ENCODE data around the gene KANSL1L. TPM values are rescaled to one million over a fixed set of nuclear protein-coding genes. Genes with fewer than 3 reads are reported as not detected.

KANSL1L gene
- total RNA-seq, 1 donor from 2014 or later, result 9.2 TPM

DNA sequence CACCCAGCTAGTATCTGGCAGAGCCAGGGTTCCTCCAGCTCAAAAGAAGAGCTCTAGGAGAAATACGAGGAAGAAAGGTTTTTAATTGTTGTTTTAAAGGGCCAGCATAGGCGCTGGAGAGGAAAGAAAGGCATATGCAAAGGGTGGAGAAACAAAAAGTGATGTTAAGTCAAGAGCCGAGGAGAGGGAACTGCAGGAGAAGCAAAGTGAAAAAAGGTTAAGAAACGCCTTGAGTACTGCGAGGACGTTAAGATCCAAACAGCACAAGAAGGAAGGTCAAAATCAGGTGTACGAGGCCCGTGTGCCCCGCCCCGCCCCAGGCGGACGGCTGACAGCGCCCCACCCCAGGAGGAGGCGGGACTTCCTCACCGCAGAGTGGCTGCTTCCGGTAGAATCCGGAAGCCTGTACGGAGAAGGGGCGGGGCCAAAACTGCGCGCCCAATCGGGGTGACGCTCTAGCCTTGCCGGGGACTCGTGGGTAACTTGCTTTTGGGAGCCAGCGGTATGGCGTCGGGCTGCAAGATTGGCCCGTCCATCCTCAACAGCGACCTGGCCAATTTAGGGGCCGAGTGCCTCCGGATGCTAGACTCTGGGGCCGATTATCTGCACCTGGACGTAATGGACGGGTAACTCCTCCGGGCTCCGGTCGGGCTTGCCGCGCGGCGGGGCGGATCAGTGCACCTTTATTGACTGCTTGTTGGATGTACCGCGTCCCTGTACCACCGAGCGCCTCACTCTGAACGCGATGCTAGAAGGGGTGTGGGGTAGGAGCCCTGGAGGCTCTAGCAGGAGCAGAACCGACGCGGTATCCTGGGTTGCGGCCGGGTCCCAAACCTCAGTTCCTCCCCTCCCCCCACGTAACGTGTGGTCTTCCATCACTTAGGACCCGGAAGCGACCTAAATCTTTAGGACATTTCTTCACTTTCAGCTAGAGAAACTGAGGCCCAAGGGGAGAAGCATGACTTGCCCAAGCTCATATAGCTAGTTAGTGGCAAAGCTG lies 168.8 kb downstream of the KANSL1L start, which contains the start of gene RPE:
Gene RPE (plus strand): TSS at position 481 of the 1,000 bp plus-strand sequence. CDS start 24 bp downstream, at position 505.
- peak; percentile 42 for DNase-seq (ENCODE audit: extremely low read depth, low read depth, low spot score)

DNA sequence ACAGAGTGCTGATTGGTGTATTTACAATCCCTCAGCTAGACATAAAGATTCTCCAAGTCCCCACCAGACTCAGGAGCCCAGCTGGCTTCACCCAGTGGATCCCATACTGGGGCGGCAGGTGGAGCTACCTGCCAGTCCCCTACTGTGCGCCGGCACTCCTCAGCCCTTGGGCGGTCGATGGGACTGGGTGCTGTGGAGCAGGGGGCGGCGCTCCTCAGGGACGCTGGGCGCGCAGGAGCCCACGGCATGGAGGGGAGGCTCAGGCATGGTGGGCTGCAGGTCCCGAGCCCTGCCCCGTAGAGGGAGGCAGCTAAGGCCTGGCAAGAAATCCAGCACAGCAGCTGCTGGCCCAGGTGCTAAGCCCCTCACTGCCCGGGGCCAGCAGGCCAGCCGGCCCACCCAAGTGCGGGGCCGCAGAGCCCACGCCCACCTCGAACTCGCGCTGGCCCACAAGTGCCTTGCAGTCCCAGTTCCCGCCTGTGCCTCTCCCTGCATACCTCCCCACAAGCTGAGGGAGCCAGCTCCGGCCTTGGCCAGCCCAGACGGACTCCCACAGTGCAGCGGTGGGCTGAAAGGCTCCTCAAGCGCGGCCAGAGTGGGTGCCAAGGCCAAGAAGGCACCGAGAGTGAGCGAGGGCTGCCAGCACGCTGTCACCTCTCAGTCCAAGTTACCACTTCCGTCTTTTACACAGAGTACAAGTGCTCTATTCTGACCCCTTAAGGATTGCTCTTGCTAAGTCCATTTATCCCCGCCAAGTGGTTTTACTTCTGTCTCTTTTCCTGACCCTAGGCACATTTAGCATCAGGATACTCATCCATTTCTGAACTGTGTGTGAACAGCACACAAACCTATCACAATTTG lies 170.5 kb downstream of the KANSL1L start:
- no peak for DNase-seq (ENCODE audit: extremely low read depth, low read depth, low spot score)

GRCh38 chr2:209998596-209998995 lies 172.6 kb downstream of the KANSL1L start:
- no peak for DNase-seq (ENCODE audit: extremely low read depth, low read depth, low spot score)

DNA sequence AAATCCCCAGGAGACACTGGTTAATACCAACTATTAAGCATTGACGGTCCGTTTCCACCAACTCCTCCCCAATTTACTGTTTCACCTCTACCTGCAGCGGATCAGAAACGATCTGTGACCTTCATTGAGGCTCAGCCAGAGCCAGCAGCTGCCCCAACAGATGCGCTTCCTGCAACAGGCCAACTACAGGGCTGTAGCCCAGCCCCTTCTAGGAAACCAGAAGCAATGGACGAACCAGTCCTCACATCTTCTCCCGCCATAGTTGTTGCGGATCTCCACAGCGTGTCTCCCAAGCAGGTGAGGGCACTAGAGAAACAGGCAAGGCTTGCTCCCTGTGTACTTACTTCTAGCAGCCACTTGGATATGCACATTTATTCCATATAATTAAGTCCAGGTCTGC lies 177.2 kb downstream of the KANSL1L start:
- no peak for DNase-seq (ENCODE audit: extremely low read depth, low read depth, low spot score)

- no peak for DNase-seq (ENCODE audit: extremely low read depth, low read depth, low spot score)
Measured at GRCh38 chr2:209990838-209991237, 180.4 kb downstream of the KANSL1L start.

- no peak for DNase-seq (ENCODE audit: extremely low read depth, low read depth, low spot score)
Measured at GRCh38 chr2:209988010-209988409, 183.2 kb downstream of the KANSL1L start.

GRCh38 chr2:209986415-209986814 lies 184.8 kb downstream of the KANSL1L start:
- DNase-seq (ENCODE audit: extremely low read depth, low read depth, low spot score), result no peak

DNA sequence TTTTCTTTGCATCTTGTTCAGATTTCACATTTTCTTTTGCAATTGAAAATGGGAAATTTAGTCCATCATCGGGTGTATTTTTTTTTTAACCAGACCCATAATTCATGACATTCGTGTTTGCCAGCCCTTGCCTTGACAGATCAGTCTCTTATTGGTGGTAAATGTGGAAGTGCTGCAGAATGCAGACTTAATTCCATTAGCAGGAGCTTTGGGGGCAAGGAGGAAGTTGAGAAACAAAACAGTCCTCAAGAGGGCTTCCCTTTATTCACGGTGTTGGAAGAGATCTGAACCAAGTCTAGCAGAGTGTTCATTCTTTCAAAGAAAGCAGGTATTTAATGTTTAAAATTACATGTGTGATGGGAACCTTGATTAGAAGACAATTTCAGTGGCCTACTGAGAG lies 185.3 kb downstream of the KANSL1L start:
- no peak for DNase-seq (ENCODE audit: extremely low read depth, low read depth, low spot score)

DNA sequence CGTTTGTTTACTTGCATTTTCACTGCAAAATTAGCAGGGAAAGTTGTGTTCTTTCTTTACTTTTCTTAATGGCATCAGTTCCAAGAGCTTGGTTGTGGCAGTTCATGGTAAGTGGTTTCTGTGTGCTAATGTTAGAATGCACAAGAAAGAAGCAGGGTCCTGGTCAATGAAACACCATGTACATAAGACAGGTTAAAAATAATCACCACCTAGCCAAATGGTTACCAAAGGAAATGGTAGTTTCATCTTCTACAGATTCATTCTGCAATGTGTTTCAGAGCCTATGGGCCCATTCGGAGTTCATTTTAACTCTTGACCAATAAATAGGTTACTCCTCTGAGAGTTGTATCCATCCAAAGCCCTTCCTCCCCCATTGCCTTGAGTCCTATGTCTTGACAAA lies 186.9 kb downstream of the KANSL1L start:
- no peak for DNase-seq (ENCODE audit: extremely low read depth, low read depth, low spot score)

DNA sequence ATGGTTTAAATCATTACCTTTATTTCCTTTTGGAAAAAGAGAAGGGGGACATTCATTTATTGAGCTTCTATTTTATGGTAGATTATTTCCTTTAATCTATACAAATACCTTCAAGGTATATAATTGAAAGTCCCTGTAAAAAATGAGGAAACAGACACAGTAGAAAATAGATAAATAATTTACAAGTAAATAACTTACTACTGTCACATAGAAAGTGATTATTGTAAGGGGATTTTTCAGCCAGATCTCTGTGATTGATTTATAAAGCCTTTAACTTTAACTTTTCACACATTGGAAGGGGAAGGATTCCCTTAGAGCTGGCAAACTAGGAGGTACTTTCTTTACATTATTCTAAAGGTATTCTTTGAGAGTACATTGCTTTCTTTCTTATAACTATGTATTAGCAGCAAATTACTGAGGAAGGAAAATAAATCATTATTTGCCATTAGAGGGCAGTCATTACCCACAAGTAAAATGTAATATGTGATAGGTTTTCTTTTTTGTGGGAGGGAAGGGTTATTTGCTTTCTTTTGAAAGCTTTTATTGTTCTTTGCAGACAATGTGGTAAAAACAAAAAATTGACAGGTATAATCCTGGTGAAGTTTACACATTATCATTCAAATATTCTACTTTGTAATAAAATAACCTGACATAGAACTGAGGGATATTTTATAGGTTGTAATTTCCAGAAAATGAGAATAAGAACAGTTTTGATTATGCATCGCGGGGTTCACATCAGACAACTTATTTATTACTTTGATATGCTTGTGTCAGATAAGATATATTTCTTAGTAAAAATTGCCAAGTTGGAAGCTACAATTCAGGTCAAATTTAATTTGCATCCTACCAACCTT lies 193.6 kb downstream of the KANSL1L start:
- no peak for DNase-seq (ENCODE audit: extremely low read depth, low read depth, low spot score)

DNA sequence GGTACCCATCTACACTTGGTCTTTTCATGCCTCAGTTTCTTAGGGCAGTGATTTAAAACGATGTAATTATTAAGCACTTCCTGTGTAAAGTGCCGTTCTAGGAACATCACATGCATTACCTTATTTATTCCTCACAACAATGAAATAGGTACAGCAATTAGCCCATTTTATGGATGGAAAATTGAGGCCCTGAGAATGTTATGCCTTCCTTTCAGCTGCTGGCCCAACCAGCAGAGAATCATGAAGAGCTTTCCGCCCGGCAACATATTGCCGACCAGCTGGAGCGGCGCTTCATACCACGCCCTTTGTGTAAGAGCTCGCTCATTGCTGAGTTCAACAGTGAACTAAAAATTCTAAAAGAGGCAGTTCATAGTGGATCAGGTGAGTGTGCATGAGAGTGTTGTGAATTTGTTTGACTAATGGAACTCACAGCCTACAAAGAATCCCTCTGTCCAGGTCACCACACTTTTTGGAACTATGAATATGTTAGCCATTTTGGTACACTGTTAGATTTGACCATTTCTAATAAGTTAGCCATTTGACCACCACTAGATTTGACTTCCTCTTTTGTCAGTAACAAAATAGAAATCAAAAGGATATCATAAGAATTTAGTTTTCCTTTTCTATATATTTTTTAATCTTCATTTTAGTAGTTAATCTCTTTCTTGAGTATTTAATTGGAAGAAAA lies 194.4 kb downstream of the KANSL1L start:
- no peak for DNase-seq (ENCODE audit: extremely low read depth, low read depth, low spot score)

- DNase-seq (ENCODE audit: extremely low read depth, low read depth, low spot score), result no peak
Measured at GRCh38 chr2:209974576-209974975, 196.6 kb downstream of the KANSL1L start.

DNA sequence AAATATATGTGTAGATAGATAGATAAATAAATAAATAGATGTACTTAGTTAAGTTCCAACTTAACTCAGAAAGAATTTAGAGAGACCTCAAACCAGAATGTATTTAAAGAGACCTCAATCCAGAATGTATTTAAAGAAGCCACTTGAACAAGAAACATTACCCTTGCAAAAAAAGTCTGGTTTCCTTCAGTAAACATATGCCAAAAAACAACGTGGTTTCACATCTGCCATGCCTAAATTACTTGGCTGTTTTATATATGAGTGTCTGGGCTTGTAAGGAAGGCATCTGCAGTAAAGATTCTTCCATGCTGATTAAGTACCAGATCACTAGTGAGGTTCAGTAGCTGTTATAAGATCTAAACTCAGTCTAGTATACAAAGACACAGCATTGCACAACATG lies 197.9 kb downstream of the KANSL1L start:
- no peak for DNase-seq (ENCODE audit: extremely low read depth, low read depth, low spot score)

Other genes with a start within 250 kb of the KANSL1L start
- 56.0 and 86.5 TPM in 2 replicates for gene RPE, start 168.8 kb downstream of the KANSL1L start, total RNA-seq
- 0.05 TPM in 1 of 2 replicates, not detected in the other for gene ACADL, start 54.0 kb upstream of the KANSL1L start, total RNA-seq
- not detected in 2 replicates for gene MYL1, start 143.8 kb upstream of the KANSL1L start, total RNA-seq

Data from glomerular endothelial cell (primary cell).